IPS DF 19.7 (cell line): Measurements from ENCODE around the gene NEBL.

Experiments
- DNase-seq: peaks from one replicate; pipeline ENCODE4 v3.0.0-alpha.2; 2013; ENCODE audit warnings: low read depth, low spot score

NEBL gene

DNA sequence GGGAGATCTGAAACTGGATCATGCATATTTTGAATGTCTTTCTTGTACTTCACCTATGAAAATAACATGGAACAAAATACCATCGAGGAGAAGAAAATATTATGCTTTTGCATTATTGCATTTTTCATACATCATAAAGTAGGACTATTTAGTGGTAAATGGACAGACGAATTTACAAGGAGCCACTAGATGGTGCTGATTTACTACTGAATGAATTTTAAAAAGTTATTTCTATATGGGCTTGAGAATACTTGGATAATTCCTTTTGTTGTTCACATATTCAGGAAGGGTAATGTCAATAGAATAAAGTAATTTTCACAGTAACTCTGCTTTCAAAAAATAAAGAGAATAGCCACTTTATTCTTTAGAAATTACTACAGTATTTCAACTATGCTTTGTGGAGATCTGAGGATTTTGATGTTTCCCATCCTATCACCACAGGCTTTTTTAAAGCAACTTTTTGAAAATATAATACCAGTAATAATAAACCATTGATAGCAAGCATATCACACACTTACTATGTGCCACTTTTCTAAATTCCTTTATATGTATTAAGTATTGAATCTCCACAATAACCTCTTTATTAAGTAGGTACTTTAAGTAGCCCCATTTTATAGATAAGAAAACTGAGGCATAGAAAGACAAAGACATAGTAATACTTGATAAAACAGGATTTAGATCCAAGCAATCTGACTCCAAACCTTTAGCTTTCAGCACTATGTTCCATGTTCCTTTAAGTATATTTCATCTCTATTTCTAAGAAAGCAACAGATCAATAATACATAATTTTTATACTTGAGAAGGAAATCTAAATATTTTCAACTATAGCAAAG, 38.6 kb downstream of the NEBL start:
- DNase-seq, result no peak

DNA sequence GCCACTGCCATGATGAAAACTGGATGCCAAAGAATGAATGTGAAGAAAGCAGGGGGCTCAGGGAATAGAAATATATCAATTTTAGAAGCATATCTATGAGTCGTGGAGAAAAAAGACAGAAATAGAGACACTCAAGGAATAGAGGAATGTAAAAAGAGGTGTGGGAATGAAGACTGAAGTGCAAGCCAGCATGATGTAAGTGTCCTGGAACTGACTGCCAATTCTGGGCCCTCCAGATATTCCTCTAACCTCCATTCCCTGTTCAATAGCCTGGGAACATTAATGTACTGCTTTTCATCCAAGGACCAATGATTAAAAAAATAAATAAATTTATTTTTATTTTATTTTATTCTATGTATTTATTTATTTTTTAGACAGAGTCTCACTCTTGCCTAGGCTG, 40.6 kb downstream of the NEBL start:
- DNase-seq, result no peak

DNA sequence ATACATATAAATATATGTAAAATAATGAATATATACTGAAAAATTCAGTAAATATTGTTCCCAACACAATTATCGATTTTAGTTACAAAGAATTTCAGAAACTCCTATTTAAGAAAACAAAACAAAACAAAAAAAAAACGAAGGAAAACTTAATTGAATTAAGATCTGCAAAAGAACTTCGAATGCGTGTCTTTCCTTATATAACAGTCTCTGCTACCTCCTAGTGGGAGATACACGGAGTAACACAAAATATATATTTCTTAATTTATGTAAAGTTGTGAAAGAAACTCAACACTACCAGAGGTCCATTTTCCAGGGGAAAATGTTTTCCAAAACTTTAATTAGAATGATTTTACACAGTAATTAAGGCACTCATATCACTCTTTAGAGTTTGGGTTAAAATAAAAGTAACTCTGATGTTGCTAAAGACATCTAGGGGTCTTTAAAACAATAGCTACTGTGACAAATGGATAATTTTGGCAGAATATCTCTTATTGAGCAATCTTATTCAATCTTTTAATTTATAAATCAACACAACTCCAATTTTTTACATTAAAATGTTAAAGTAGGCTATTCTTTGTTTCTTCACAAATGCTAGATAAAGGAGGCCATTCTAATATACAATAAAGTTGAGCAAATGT, 41.6 kb downstream of the NEBL start:
- no peak for DNase-seq

- no peak for DNase-seq
Observed at GRCh38 chr10:20853276-20853675, 43.8 kb downstream of the NEBL start.

- no peak for DNase-seq
Observed at GRCh38 chr10:20852303-20852702, 44.8 kb downstream of the NEBL start.

GRCh38 chr10:20847512-20847911, 49.6 kb downstream of the NEBL start:
- DNase-seq, result no peak

DNA sequence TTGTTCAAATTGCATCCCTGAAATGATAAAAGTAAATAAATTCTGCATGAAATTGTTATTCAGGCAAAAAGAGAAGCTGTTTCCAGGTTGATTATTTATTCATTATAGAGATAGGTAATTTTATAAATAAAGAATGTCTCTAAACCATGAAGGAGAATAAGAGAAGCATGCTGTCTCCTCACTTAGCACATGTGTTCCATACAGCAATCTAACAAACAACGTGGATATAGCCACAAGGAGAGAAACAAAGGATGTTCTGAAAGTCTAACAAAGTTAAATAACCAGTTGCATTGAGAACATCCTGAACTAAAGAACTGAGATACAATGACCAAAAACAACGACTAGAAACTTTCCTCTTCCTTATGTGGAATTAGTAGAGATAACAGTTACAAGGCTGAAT, 50.8 kb downstream of the NEBL start:
- DNase-seq, result no peak

DNA sequence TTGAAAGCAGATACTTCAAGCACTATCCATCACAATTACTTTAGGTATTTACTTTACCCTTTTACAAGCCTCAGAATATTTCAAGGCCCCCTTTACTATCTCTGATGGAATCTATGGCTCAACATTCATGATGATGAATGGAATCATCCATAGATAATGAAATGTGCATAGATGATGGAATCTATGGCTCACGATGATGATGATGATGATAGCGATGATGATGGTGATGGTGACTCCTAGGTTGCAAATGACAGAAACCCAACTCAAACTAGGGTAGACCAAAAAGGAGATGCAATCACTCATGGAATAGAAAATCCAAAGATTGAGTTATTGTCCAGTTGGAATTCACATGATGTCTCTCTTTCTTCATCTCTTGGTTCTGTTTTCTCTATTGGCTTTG, 55.7 kb downstream of the NEBL start:
- no peak for DNase-seq

DNA sequence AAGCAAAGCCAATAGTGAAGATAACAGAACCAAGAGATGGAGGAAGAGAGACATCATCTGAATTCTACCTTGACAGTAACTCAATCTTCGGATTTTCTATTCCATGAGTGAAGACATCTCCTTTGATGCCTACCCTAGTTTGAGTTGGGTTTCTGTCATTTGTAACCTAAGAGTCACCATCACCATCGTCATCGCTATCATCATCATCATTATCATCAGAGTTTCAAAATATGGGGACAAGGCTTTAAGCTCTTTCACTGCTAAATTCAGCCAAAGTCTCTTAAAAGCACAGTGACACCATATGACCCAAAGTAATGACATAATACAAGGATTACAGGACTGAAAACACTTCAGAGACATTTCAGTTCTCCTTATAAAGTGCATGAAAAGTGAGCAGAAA, 57.2 kb downstream of the NEBL start:
- no peak for DNase-seq

GRCh38 chr10:20839141-20839540, 58.0 kb downstream of the NEBL start:
- DNase-seq, result no peak

GRCh38 chr10:20836401-20836800, 60.7 kb downstream of the NEBL start:
- no peak for DNase-seq

GRCh38 chr10:20835335-20835734, 61.8 kb downstream of the NEBL start:
- DNase-seq, result no peak

DNA sequence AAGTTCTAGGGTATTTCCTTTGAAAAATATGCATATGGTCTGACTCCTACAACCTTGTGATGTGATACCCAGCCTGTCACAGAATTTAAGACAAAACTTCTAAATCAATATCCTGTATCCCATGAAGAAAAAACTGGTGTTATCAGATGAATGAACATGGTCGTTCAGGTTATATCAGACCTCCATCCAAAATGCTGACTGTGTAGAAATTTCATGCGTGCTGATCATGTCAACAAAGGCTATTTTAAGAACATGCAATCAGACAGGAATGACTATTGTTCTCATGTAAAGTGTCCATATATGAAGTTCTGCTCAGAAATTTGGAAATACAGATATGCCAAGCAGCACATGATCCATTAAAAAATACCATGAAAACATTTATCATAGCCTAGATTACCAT, 62.3 kb downstream of the NEBL start:
- no peak for DNase-seq

DNA sequence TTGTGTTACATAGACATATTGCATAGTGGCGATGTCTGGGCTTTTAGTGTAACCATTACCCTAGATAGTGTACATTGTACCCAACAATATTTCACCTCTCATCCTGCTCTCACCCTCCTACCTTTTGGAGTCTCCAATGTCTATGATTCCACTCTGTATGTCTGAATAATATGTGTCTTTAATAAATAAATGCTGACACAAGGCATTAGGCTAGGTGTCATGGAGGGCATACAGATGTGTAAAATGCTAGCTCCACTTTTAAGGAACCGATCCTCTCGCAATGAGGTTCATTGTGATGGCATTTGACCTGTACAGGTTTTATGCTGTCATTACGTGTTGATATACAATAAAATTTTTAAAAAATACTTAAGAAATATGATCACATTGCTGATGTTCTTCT, 74.3 kb downstream of the NEBL start:
- no peak for DNase-seq

- no peak for DNase-seq
Observed at GRCh38 chr10:20817646-20818045, 79.5 kb downstream of the NEBL start.

DNA sequence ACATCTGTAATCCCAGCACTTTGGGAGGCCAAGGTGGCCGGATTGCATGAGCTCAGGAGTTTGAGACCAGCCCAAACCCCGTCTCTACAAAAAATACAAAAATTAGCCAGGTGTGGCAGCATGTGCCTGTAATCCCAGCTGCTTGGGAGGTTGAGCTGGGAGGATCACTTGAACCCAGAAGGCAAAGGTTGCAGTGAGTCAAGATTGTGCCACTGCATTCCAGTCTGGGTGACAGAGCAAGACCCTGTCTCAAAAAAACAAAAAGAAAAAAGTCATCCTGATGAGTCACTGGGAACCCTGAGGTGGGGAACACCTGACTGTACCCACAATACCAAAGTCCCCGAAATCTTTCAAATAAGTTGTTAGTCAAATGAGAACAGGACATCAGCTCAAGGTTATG, 80.0 kb downstream of the NEBL start:
- no peak for DNase-seq

- DNase-seq, result no peak
Observed at GRCh38 chr10:20814116-20814515, 83.0 kb downstream of the NEBL start.

GRCh38 chr10:20811131-20811530, 86.0 kb downstream of the NEBL start:
- DNase-seq, result no peak

DNA sequence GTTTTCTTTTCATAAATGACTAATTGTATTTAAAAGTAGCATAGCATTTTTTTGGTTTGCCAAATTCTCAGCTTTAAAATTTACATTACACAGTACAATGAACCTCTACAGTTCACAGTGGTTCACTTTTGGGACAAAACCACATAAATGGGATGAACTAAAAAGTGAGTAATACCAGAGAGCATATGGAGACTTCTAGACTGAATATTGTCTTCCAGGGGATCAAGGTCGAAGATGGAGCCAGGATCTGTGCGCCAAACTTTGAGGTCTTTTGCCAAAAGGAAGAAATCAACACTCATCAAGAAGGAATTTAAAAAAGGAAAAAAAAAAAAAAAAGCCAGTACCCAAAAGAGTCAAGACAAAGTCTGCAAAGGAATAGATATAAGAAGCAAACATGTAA, 87.5 kb downstream of the NEBL start:
- DNase-seq, result no peak

GRCh38 chr10:20806487-20806886, 90.6 kb downstream of the NEBL start:
- DNase-seq, result no peak

DNA sequence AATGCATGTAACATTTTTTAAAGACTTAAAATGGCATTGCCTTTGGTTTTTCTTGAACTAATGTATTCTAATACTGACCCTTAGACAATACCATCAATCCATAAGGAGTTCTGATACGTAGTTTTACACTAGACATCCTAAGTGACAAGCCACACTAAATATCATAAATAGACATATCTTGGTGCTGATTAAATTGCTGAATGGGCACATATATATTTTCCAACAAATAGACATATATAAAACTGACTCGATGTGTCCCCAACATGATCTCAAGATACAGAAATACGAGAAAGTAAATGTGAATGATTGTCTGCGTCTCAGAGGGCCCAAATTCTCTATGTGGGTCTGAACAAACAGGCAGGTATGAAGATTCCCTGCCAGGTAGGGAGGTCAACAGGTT, 99.8 kb downstream of the NEBL start:
- DNase-seq, result no peak

- no peak for DNase-seq
Observed at GRCh38 chr10:20795391-20795790, 101.7 kb downstream of the NEBL start.

DNA sequence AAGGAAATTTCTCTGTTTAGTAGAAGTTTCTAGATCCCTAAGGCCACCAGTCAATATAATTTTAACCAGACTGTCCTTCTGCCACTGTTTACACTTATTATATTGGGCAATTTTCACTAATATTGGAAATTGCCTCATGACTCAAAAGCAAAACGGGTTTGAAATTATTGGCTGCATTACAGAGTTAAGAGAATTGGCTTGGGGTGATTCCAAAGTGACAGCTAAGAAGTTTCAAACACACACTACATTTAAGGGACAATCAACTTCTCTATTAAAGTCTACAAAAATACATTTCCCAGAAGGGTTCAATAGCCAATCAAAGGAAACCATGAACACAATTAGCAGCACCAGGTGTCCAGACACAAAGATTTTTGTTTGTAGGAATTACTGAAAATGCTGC, 111.9 kb downstream of the NEBL start:
- DNase-seq, result no peak
